ENCODE data around the gene TCF7L1.
A peak's percentile ranks its signal among the peaks of the same experiment; 100 is the strongest.
"Not testable (repeated sequence)": the region's sequence is repeated elsewhere in the genome, so short reads cannot be mapped to it uniquely, and the experiment has no call there.

Gene TCF7L1

DNA sequence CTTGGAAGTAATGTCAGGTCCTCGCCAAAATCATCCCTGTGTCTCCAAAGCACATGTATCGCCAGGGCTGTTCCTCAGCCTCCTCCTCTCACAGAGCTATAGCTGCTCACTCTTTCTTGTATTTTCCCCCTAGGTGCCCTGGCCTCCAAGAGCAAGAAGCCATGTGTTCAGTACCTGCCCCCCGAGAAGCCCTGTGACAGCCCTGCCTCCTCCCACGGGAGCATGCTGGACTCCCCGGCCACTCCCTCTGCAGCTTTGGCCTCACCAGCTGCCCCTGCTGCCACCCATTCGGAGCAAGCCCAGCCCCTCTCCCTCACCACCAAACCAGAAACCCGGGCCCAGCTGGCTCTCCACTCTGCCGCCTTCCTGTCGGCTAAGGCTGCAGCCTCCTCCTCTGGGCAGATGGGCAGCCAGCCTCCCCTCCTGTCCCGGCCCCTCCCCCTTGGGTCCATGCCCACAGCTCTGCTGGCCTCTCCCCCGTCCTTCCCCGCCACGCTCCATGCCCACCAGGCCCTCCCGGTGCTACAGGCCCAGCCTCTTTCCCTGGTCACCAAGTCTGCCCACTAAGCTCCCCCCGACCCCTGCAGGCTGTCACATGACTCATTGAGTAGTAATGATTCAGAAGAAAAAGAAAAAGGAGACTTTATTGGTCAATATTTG, 175.8 kb downstream of the TCF7L1 start:
- DNase-seq (ENCODE audit: extremely low read depth, low read depth), result no peak
- no peak overlapping the region for H3K4me3 ChIP-seq (replicated peaks; ENCODE audit: low read depth, low read length)
- TF ChIP-seq, protein P1, sequence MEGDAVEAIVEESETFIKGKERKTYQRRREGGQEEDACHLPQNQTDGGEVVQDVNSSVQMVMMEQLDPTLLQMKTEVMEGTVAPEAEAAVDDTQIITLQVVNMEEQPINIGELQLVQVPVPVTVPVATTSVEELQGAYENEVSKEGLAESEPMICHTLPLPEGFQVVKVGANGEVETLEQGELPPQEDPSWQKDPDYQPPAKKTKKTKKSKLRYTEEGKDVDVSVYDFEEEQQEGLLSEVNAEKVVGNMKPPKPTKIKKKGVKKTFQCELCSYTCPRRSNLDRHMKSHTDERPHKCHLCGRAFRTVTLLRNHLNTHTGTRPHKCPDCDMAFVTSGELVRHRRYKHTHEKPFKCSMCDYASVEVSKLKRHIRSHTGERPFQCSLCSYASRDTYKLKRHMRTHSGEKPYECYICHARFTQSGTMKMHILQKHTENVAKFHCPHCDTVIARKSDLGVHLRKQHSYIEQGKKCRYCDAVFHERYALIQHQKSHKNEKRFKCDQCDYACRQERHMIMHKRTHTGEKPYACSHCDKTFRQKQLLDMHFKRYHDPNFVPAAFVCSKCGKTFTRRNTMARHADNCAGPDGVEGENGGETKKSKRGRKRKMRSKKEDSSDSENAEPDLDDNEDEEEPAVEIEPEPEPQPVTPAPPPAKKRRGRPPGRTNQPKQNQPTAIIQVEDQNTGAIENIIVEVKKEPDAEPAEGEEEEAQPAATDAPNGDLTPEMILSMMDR (IDR thresholded peaks at IDR 0.05; ENCODE audit: low read depth, low read length, missing control alignments), result no peak

DNA sequence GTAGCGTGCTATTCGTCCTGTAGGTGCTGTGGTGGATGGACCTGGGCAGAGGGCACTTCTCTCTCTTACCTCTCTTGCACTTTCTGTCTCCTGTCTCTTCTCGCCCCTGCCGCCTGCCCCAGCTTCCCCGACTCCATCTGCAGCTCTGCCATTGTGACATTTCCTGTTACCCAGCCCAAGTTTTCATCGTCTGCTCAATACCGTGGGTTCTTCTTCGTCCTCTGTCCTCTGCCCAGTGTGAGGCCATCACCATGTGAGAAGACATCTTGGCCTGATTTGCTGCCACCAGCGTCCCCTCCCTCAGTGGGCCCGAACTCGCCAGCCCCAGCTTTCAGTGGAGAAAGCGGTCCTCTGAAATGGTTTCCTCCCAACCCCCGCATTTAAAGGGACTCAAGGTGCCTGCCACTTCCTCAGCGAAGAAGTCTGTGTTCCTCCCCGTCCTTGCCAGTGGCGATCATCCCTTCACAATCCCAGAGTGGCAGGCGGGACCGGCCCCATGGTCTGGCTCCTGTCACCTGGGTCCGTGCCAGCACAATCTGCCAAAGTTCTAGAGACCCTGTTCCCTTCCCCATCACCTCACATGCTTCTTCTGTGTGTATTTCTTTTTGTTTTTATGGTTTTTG, 176.6 kb downstream of the TCF7L1 start:
- H3K4me3 ChIP-seq (replicated peaks; ENCODE audit: low read depth, low read length), result no peak overlapping the region
- no peak for DNase-seq (ENCODE audit: extremely low read depth, low read depth)
- TF ChIP-seq, protein P1 (IDR thresholded peaks at IDR 0.05; ENCODE audit: low read depth, low read length, missing control alignments), result no peak

DNA sequence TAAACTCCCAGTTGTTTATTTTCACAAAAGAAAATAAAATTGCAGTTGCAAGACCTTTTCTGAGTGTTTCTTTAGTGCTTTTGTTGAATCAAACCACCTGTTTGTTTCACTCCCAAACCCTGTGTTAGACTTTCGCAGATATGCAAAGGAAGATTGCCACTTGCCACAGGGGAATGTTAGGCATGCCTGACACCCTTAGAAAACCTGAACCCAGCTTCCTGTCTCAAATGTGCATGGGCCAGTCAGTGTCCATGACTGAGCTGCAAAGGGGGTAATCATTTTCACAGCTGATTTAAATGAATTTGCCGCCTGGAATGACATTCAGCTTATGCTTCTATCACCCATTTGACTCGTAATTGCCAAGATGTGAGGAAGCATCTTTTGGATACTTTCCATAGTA, 177.1 kb downstream of the TCF7L1 start:
- DNase-seq (ENCODE audit: extremely low read depth, low read depth), result no peak
- H3K4me3 ChIP-seq (replicated peaks; ENCODE audit: low read depth, low read length), result no peak overlapping the region
- TF ChIP-seq, protein P1 (IDR thresholded peaks at IDR 0.05; ENCODE audit: low read depth, low read length, missing control alignments), result no peak

DNA sequence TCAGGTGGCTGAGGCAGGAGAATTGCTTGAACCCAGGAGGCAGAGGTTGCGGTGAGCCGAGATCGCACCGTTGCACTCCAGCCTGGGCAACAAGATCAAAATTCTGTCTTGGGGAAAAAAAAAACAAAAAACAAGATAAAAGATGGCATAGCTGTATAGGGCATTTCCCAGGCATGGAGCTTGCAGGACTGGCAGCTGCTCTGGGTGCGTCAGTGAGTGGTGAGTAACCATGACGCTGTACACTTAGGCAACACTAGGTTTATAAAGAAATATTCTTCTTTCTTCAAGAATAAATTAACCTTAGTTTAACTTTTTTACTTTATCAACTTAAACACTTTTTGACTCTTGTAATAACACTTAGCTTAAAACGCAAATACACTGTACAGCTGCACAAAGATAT, 179.2 kb downstream of the TCF7L1 start:
- DNase-seq (ENCODE audit: extremely low read depth, low read depth), result no peak
- TF ChIP-seq, protein P1 (IDR thresholded peaks at IDR 0.05; ENCODE audit: low read depth, low read length, missing control alignments), result no peak
- no peak overlapping the region for H3K4me3 ChIP-seq (replicated peaks; ENCODE audit: low read depth, low read length)

DNA sequence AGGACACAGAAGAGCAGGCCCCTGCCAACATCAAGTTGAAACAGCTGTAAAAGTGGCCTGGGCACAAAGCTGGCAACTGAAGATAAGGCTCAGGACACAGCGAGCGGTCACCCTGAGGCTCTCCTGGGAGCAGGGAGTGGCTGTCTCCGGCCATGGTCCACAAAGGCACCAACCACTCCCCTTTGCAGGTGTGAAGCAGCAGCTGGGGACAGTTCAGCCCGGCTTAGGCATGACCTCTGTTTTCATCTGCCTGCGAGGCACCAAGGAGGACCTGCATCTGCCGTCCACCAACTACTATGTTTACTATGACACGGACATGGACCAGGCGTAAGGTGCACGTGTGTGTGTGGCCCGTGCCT, 181.7 kb downstream of the TCF7L1 start:
- TF ChIP-seq, protein P1 (IDR thresholded peaks at IDR 0.05; ENCODE audit: low read depth, low read length, missing control alignments), result no peak
- DNase-seq (ENCODE audit: extremely low read depth, low read depth), result no peak
- no peak overlapping the region for H3K4me3 ChIP-seq (replicated peaks; ENCODE audit: low read depth, low read length)

DNA sequence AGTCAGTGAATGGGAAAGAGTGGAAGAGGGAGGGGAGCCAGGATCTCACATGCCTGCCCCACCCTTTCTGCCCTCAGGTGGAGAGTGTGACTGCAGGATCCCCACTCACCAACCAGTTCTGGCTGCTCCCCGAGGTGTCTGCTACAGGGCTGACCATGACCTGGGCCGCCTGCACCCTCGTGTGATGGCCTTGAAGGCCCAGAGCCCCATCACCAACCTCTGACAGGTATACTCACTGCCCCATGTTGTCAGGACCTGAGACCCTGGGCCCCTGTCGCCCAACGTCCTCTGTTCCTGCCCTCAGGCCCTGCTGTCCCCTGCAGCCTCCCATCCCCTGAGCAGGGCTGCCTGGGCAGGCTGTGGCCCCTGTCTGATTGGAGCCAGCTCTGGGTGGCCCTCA, 182.7 kb downstream of the TCF7L1 start:
- DNase-seq (ENCODE audit: extremely low read depth, low read depth); H3K4me3 ChIP-seq (replicated peaks; ENCODE audit: low read depth, low read length): not testable (repeated sequence)

DNA sequence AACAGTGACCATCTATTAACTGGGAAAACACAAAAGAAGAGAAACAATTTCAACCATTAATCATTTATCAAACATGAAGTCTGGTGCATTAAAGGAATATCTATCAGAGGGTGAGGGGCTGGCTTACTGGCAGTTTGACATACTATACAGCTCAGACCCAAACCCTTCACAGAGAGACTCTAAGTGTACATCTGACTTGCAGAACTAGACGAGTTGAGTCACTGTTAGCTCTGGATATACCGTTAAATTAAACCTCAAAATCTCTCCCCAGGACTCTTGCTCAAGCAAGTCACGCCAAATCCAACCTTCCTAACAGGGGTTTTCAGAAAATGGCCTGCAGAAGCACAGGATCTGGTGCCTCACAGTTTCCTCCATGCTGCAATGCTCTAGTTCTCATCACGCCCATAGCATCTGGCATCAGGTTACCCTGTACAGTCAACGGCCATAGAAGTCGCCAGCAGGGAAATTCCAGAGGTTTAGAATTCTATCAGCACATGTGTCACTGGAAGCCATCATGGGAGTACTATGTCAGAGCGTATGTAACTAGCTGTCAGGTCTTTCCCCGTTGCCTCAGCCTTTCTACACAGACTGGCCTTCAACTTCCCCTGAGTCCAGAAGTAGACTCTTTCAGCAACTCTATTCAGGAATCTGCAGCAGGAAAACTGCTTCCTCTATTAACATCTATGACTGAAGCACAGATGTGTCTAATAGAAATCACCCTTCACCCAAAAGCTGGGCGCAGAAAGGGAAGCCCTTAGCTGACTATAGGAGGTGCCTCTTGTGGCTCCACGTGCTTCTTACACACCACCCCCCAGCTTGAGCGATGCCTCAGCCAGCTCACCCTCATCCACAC, 185.3 kb downstream of the TCF7L1 start:
- TF ChIP-seq, protein P1 (IDR thresholded peaks at IDR 0.05; ENCODE audit: low read depth, low read length, missing control alignments), result no peak
- DNase-seq (ENCODE audit: extremely low read depth, low read depth), result peak; percentile 73
- no peak overlapping the region for H3K4me3 ChIP-seq (replicated peaks; ENCODE audit: low read depth, low read length)
